ENCODE measurements around the gene INPP5A. TPM values are rescaled to one million over a fixed set of nuclear protein-coding genes. Genes with fewer than 3 reads are reported as not detected.

INPP5A gene
- total and polyA plus RNA-seq, 10 of the 15 experiments (the other 5 are each of a cell fraction or from before 2014, with no cell fraction given): 0.52 to 15.0 (median 6.3) TPM

GRCh38 chr10:132684164-132684891, 146.7 kb downstream of the INPP5A start:
- Histone ChIP-seq H3K36me3 (ENCODE audit: control insufficient read depth in 2 of 2, insufficient read depth in 2 of 2, low read length in 1 of 2) (no peaks in the 10 kb centered on the region; a peak in 1 of 4 replicates), H3K9me3 (replicated peaks; ENCODE audit: control insufficient read depth, insufficient read depth, low read length) (no peaks in the 10 kb centered on the region), H3K4me3 (no peak overlapping the region), H3K9ac (ENCODE audit: control insufficient read depth, insufficient read depth, low read length) (no peak overlapping the region), H2AFZ (ENCODE audit: control insufficient read depth, low read depth, low read length) (no peak overlapping the region), H3K27ac (ENCODE audit: control insufficient read depth, insufficient read depth) (no peak overlapping the region), H3K4me2 (ENCODE audit: control insufficient read depth, insufficient read depth) (no peak overlapping the region), H4K20me1 (ENCODE audit: control insufficient read depth, insufficient read depth) (no peaks in the 10 kb centered on the region), H3K79me2 (ENCODE audit: control insufficient read depth, insufficient read depth, low read length) (no peaks in the 10 kb centered on the region), H3K27me3 (replicated peaks in 1 of 2; ENCODE audit: control insufficient read depth in 2 of 2, insufficient read depth in 2 of 2, low read length in 1 of 2) (no peaks in the 10 kb centered on the region), H3K4me1 (ENCODE audit: control insufficient read depth, insufficient read depth, low read length) (no peaks in the 10 kb centered on the region)
- intact Hi-C loops (cut with micrococcal nuclease; ENCODE audit: unreplicated experiment) (no loop called here), in situ Hi-C loops (cut with MboI) (no loop called here)
- ChIA-PET RAD21 (ENCODE audit: unreplicated experiment) (no interaction called here), CTCF (interaction anchor here (1.1 kb wide), 1 partner anchor 8 kb away, joined by 3 read pairs; no protein-coding TSS in a partner anchor), POLR2A (no interaction called here), SMC1A (ENCODE audit: uncharacterized antibody, unreplicated experiment) (interaction anchor here (1.6 kb wide), 1 partner anchor 29 kb away, joined by 5 read pairs; no protein-coding TSS in a partner anchor)
- WGBS (ENCODE audit: insufficient coverage, insufficient replicate concordance, low lambda C conversion rate, missing lambda C conversion rate): 66% methylated on average over 12 of the region's 12 CpGs
- FAIRE-seq (no peak), DNase-seq (ENCODE audit: low read depth, low spot score) (peak; percentile 30), ATAC-seq (peak; percentile 78)
- BruUV-seq (replicated peaks): no TSS peak
- TF ChIP-seq PBX3 (IDR thresholded peaks at IDR 0.05; ENCODE audit: insufficient replicate concordance, low read depth, low read length) (peak; percentile 32), SIN3A (IDR thresholded peaks at IDR 0.05; ENCODE audit: low read depth, low read length) (no peak), BCL3 (IDR thresholded peaks at IDR 0.05; ENCODE audit: borderline replicate concordance, insufficient read depth, low read depth, low read length, poor library complexity, severe bottlenecking) (no peak), RELB (IDR thresholded peaks at IDR 0.05; ENCODE audit: low read depth) (no peak), YY1 (IDR thresholded peaks at IDR 0.05; ENCODE audit: low read depth, low read length) (no peak), NR2F1 (conservative IDR thresholded peaks at IDR 0.05) (peak; percentile 35; the same call in 1 of the 2 replicates), EED (IDR thresholded peaks at IDR 0.05; ENCODE audit: low read depth) (no peak), FOXK2 (IDR thresholded peaks at IDR 0.05) (no peak), SP1 (IDR thresholded peaks at IDR 0.05; ENCODE audit: low read depth, low read length) (no peak), BMI1 (IDR thresholded peaks at IDR 0.05; ENCODE audit: borderline replicate concordance) (no peak), HCFC1 (IDR thresholded peaks at IDR 0.05; ENCODE audit: low read length) (no peak), PAX8 (IDR thresholded peaks at IDR 0.05) (peak; percentile 55; the same call in 1 of the 2 replicates), HDAC2 (IDR thresholded peaks at IDR 0.05) (no peak), RB1 (IDR thresholded peaks at IDR 0.05; ENCODE audit: borderline replicate concordance) (no peak), MTA2 (IDR thresholded peaks at IDR 0.05; ENCODE audit: low read depth) (peak; percentile 32; the same call in 1 of the 2 replicates), ZNF687 (IDR thresholded peaks at IDR 0.05) (peak; percentile 68)

Data from GM12878 (cell line).